HepG2 (cell line): Measurements from ENCODE around the gene USP2. TPM values are rescaled to one million over a fixed set of nuclear protein-coding genes. Genes with fewer than 3 reads are reported as not detected.

Experiments
- ATF7 ChIP-seq, 2 experiments: fragments of 450-650 bp in 1 of 2; sonication (generic) in 1 of 2; formaldehyde crosslinking in 1 of 2; IDR thresholded peaks; 2 replicates each; pipeline versions ENCODE4 v1.4.0 to v1.6.1; 2016 to 2020; ENCODE audit warnings: antibody characterized with exemption in 1 of 2, mild to moderate bottlenecking in 1 of 2, missing genetic modification reagents in 1 of 2
- DNMT3B ChIP-seq: conservative IDR thresholded peaks from 2 replicates; pipeline ENCODE4 v1.6.1; 2016; ENCODE audit warnings: missing biosample characterization, control low read depth
- HDAC1 ChIP-seq: sonication (generic); formaldehyde crosslinking; IDR thresholded peaks from 2 replicates; pipeline ENCODE4 v1.5.1; 2020; ENCODE audit warnings: mild to moderate bottlenecking, missing genetic modification reagents
- IRF9 ChIP-seq: sonication (generic); formaldehyde crosslinking; IDR thresholded peaks from 2 replicates; pipeline ENCODE4 v1.8.0; 2022; ENCODE audit warnings: missing genetic modification reagents, mild to moderate bottlenecking, borderline replicate concordance
- RNF2 ChIP-seq: fragments of 450-650 bp; conservative IDR thresholded peaks from 2 replicates; pipeline ENCODE4 v1.6.1; 2016; ENCODE audit warnings: low read depth
- SMAD3 ChIP-seq: sonication (generic); formaldehyde crosslinking; IDR thresholded peaks from 2 replicates; pipeline ENCODE4 v1.4.0; 2020; ENCODE audit warnings: missing genetic modification reagents
- SP1 ChIP-seq, 2 experiments: fragments of 450-650 bp in 1 of 2; sonication (generic) in 1 of 2; formaldehyde crosslinking in 1 of 2; IDR thresholded peaks; 2 replicates each; pipeline versions ENCODE4 v1.4.0 to v1.6.1; 2016 to 2020; ENCODE audit warnings: missing genetic modification reagents in 1 of 2
- TEAD2 ChIP-seq: sonication (generic); formaldehyde crosslinking; IDR thresholded peaks from 2 replicates; pipeline ENCODE4 v1.9.0; 2021; ENCODE audit warnings: missing genetic modification reagents
- ZFP62 ChIP-seq: sonication (generic); formaldehyde crosslinking; IDR thresholded peaks from 2 replicates; pipeline ENCODE4 v1.4.0; 2020; ENCODE audit warnings: missing genetic modification reagents
- ZKSCAN5 ChIP-seq: sonication (generic); formaldehyde crosslinking; IDR thresholded peaks from 2 replicates; pipeline ENCODE4 v1.5.1; 2020; ENCODE audit warnings: mild to moderate bottlenecking, missing genetic modification reagents
- ZNF121 ChIP-seq: sonication (generic); formaldehyde crosslinking; IDR thresholded peaks from 2 replicates; pipeline ENCODE4 v1.5.0; 2020; ENCODE audit warnings: mild to moderate bottlenecking, missing genetic modification reagents
- ZNF180 ChIP-seq: sonication (generic); formaldehyde crosslinking; IDR thresholded peaks from 2 replicates; pipeline ENCODE4 v1.4.0; 2020; ENCODE audit warnings: low read depth, missing genetic modification reagents, borderline replicate concordance
- ZNF44 ChIP-seq: sonication (generic); formaldehyde crosslinking; IDR thresholded peaks from 2 replicates; pipeline ENCODE4 v1.5.1; 2020; ENCODE audit warnings: mild to moderate bottlenecking, missing genetic modification reagents
- ZNF616 ChIP-seq: sonication (generic); formaldehyde crosslinking; IDR thresholded peaks from 2 replicates; pipeline ENCODE4 v1.5.0; 2020; ENCODE audit warnings: low read depth, mild to moderate bottlenecking, missing genetic modification reagents
- ZNF850 ChIP-seq: sonication (generic); formaldehyde crosslinking; conservative IDR thresholded peaks from 2 replicates; pipeline ENCODE4 v1.9.0; 2021; ENCODE audit warnings: mild to moderate bottlenecking, missing genetic modification reagents
- polyA plus RNA-seq, 8 experiments: library from polyadenylated mRNA; depleted of rRNA in 3 of 8; stranded (reverse) in 7 of 8; unstranded in 1 of 8; fragments of >200 nt; fragmentation: Illumina TruSeq in 4 of 8; extraction: Trizol in 4 of 8; gene quantifications; 2 replicates each; pipeline versions ENCODE4 v1.2.1 to v1.2.3, GENCODE V29; 2011 to 2016; ENCODE audit warnings: low read depth in 4 of 8, missing spikeins in 1 of 8, mixed read lengths in 1 of 8; ENCODE audit not compliant: insufficient read depth in 1 of 8
- total RNA-seq, 5 experiments: library from RNA; depleted of rRNA; stranded (reverse); fragments of >200 nt; fragmentation: Illumina TruSeq; extraction: Trizol; gene quantifications; 2 replicates each; pipeline ENCODE4 v1.2.3, GENCODE V29; 2016; ENCODE audit warnings: low read depth in 1 of 5
- TF ChIP-seq, protein P1 (sequence below): sonication (generic); formaldehyde crosslinking; IDR thresholded peaks from 2 replicates; pipeline ENCODE4 v1.8.1; 2023; ENCODE audit warnings: mild to moderate bottlenecking, inconsistent platforms, moderate library complexity, missing genetic modification reagents, borderline replicate concordance
- TF ChIP-seq, protein P2 (sequence below): IDR thresholded peaks from 2 replicates; pipeline ENCODE4 v1.6.1; 2016; ENCODE audit warnings: low read depth, control low read depth

USP2 gene
- total and polyA plus RNA-seq, 2 of the 13 experiments (the other 11 are each of a cell fraction or from before 2014, with no cell fraction given): 2.5 to 6.0 TPM

DNA sequence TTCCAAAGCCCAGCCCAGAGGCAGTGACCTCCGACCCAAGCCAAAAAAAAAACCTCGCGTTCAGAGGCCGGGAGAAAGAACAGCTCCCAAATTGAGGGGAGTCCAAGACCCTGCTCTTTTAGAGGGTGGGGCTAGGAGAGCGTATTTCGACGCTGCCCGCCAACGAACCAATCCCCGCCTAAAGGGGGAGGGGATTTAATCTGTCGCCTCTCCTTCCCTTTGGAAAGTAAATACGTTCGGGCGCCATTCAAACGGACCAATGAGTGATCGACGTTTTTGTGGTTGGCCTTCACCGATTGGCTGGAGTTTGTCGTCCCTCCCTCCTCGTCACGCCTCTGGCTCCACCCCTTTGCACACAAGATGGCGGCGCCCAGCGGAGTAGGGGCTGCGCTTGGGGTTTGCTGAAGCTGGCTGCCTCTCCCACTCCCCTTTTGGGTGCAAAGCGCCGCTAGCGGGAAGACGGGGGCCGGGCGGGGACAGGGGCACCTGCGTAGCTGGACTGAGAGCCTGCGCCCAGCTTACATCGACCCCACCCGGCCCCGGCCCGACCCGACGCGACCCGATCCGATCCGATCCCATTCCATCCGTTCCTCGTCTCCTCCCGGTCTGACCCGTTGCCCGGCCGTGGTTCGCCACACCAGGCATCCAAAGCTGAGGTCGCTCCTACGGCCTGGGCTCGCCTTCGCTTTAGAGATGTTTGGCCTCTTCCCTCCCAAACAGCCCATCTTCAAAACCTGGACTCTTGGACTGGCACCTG is 47.1 kb downstream of the USP2 start, which contains the start of gene RNF26 (continued):
- TF ChIP-seq ZFP62 (CRISPR knock-in tag) (no peak), DNMT3B (0 out of 2 replicates have a peak, but pooled peaks have one; percentile 51), RNF2 (no peak), ZKSCAN5 (no peak), SP1 (IDR thresholded peaks at IDR 0.05) (no peak), SP1 (CRISPR knock-in tag; IDR thresholded peaks at IDR 0.05) (peak; percentile 90; the same call in 1 of the 2 replicates), HDAC1 (CRISPR knock-in tag) (peak; percentile 76), ATF7 (IDR thresholded peaks at IDR 0.05) (no peak), ATF7 (CRISPR knock-in tag; IDR thresholded peaks at IDR 0.05) (no peak), ZNF121 (CRISPR knock-in tag) (no peak), ZNF180 (no peak), ZNF44 (CRISPR knock-in tag) (no peak), ZNF616 (no peak), IRF9 (CRISPR knock-in tag) (no peak), SMAD3 (CRISPR knock-in tag) (no peak), TEAD2 (0 out of 2 replicates have a peak, but pooled peaks have one; percentile 27), ZNF850 (CRISPR knock-in tag) (no peak)
- TF ChIP-seq, protein P1, sequence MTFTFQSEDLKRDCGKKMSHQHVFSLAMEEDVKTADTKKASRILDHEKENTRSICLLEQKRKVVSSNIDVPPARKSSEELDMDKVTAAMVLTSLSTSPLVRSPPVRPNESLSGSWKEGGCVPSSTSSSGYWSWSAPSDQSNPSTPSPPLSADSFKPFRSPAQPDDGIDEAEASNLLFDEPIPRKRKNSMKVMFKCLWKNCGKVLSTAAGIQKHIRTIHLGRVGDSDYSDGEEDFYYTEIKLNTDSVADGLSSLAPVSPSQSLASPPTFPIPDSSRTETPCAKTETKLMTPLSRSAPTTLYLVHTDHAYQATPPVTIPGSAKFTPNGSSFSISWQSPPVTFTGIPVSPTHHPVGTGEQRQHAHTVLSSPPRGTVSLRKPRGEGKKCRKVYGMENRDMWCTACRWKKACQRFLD (CRISPR knock-in tag): no peak
- TF ChIP-seq, protein P2, sequence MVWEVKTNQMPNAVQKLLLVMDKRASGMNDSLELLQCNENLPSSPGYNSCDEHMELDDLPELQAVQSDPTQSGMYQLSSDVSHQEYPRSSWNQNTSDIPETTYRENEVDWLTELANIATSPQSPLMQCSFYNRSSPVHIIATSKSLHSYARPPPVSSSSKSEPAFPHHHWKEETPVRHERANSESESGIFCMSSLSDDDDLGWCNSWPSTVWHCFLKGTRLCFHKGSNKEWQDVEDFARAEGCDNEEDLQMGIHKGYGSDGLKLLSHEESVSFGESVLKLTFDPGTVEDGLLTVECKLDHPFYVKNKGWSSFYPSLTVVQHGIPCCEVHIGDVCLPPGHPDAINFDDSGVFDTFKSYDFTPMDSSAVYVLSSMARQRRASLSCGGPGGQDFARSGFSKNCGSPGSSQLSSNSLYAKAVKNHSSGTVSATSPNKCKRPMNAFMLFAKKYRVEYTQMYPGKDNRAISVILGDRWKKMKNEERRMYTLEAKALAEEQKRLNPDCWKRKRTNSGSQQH (CRISPR knock-in tag): no peak
